Breast epithelium (tissue), 3 donors: ENCODE results near the gene CEP20.

Experiments
- CTCF ChIP-seq, 3 donors: fragments of 450-650 bp; IDR thresholded peaks; one replicate each; pipeline ENCODE4 v1.5.1; 2016 to 2017; ENCODE audit warnings: antibody characterized with exemption in 3 of 3, mild to moderate bottlenecking in 3 of 3, moderate library complexity in 3 of 3
- POLR2A ChIP-seq: fragments of 450-650 bp; IDR thresholded peaks from one replicate; pipeline ENCODE4 v1.6.1; 2016; ENCODE audit warnings: antibody characterized with exemption, mild to moderate bottlenecking, moderate library complexity

- TF ChIP-seq CTCF (IDR thresholded peaks at IDR 0.05) (no peak), POLR2A (no peak)
These were observed 1.1 kb downstream of the CEP20 start for GRCh38 chr16:15887283-15887682.
